SH-SY5Y (cell line): ENCODE measurements around the gene TENM4.

ENCODE experiments used
- GATA2 ChIP-seq: IDR thresholded peaks from 2 replicates; pipeline ENCODE4 v1.6.1; 2011; ENCODE audit warnings: mild to moderate bottlenecking, low read depth, low read length
- GATA3 ChIP-seq: IDR thresholded peaks from 2 replicates; pipeline ENCODE4 v1.6.1; 2011; ENCODE audit warnings: low read depth, mild to moderate bottlenecking, low read length, moderate library complexity

- TF ChIP-seq GATA2 = no peak
- TF ChIP-seq GATA3 = no peak
Observed at GRCh38 chr11:78802058-78802761, 638.6 kb downstream of the TENM4 start.
